Smooth muscle cell (in vitro differentiated cells): ENCODE data around the gene ARL5C. TPM values are rescaled to one million over a fixed set of nuclear protein-coding genes. Genes with fewer than 3 reads are reported as not detected.

ENCODE experiments used
- DNase-seq: peaks from one replicate; lab custom pipeline; 2025; ENCODE audit not compliant: unreplicated experiment; lab: John Stamatoyannopoulos, UW
- H2AFZ ChIP-seq: fragments of 200-600 bp; sonication (generic); 2 replicates; pipeline ENCODE4 v1.6.0; 2016; ENCODE audit warnings: antibody characterized with exemption, low read depth, mild to moderate bottlenecking
- H3F3A ChIP-seq: fragments of 200-600 bp; sonication (generic); 2 replicates; pipeline ENCODE4 v1.6.0; 2017; ENCODE audit warnings: antibody characterized with exemption, low read depth
- H3K27ac ChIP-seq: fragments of 200-600 bp; sonication (generic); 2 replicates; pipeline ENCODE4 v1.5.1; 2016; ENCODE audit warnings: low read depth, mild to moderate bottlenecking
- H3K27me3 ChIP-seq: fragments of 200-600 bp; sonication (generic); 2 replicates; pipeline ENCODE4 v1.6.1; 2016; ENCODE audit warnings: low read depth, mild to moderate bottlenecking
- H3K36me3 ChIP-seq: fragments of 200-600 bp; sonication (generic); 2 replicates; pipeline ENCODE4 v1.5.1; 2016; ENCODE audit warnings: low read depth
- H3K4me1 ChIP-seq: fragments of 200-600 bp; sonication (generic); 2 replicates; pipeline ENCODE4 v1.5.1; 2016; ENCODE audit warnings: low read depth
- H3K4me2 ChIP-seq: fragments of 200-600 bp; sonication (generic); 2 replicates; pipeline ENCODE4 v1.6.0; 2016; ENCODE audit warnings: mild to moderate bottlenecking
- H3K4me3 ChIP-seq: fragments of 200-600 bp; sonication (generic); 2 replicates; pipeline ENCODE4 v1.5.1; 2016; ENCODE audit warnings: mild to moderate bottlenecking
- H3K79me2 ChIP-seq: fragments of 200-600 bp; sonication (generic); 2 replicates; pipeline ENCODE4 v1.6.0; 2016; ENCODE audit warnings: low read depth, mild to moderate bottlenecking
- H3K9ac ChIP-seq: fragments of 200-600 bp; sonication (generic); 2 replicates; pipeline ENCODE4 v1.6.0; 2016; ENCODE audit warnings: low read depth
- H3K9me3 ChIP-seq: fragments of 200-600 bp; sonication (generic); replicated peaks from 2 replicates; pipeline ENCODE4 v1.5.1; 2016; ENCODE audit warnings: low read depth
- H4K20me1 ChIP-seq: fragments of 200-600 bp; sonication (generic); 2 replicates; pipeline ENCODE4 v1.6.0; 2016; ENCODE audit warnings: low read depth
- WGBS: methylation state at CpG from one replicate; pipeline ENCODE4 v1.1.7; 2016; ENCODE audit warnings: low lambda C conversion rate; 5-methylcytosine and 5-hydroxymethylcytosine counted together
- polyA plus RNA-seq: library from polyadenylated mRNA; unstranded; fragments of >200 nt; fragmentation: Nextera tagmentation; extraction: Ambion mirVana; gene quantifications from 2 replicates; pipeline ENCODE4 v1.2.1, GENCODE V29; 2016
- total RNA-seq: library from RNA; depleted of rRNA; stranded (reverse); fragments of >200 nt; gene quantifications from 2 replicates; pipeline ENCODE4 v1.2.3, GENCODE V29; 2014
- TF ChIP-seq, protein P1 (sequence below): fragments of 200-600 bp; sonication (generic); IDR thresholded peaks from 2 replicates; pipeline ENCODE4 v1.5.1; 2017; ENCODE audit warnings: borderline replicate concordance, mild to moderate bottlenecking, antibody characterized with exemption; ENCODE audit not compliant: insufficient read depth, poor library complexity, severe bottlenecking

ARL5C gene
- total and polyA plus RNA-seq, 2 experiments from 2014 or later: not detected

DNA sequence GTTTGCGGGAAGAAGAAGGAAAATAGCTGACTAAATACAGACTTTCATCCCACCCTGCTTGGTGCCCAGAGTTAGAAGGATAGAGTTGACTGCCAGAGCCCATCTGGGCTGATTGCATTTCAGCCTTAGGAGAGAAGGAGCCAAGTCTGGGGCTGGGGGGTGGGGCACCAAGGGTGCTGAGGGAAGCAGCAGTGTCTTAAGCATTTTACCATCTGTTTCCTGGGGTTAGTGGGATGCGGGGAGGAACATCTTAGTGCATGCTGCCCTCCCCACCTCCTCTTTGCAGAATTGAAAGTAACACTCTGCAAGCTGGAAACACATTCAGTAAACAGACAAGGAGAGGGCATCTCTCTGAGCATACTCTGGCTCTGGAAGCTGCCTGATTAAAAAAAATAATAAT is 1.5 kb upstream of the ARL5C start:
- Histone ChIP-seq H3K4me3 (no peak overlapping the region), H3K27ac (no peak overlapping the region), H4K20me1 (no peaks in the 10 kb centered on the region), H3K27me3 (peaks cover 19% of the 10 kb centered on the region), H3F3A (peaks cover 7% of the 10 kb centered on the region), H3K4me2 (peak overlapping the region; percentile 16), H3K9ac (no peak overlapping the region), H3K9me3 (no peaks in the 10 kb centered on the region), H3K4me1 (peaks cover 4% of the 10 kb centered on the region), H2AFZ (no peak overlapping the region), H3K79me2 (no peaks in the 10 kb centered on the region), H3K36me3 (no peaks in the 10 kb centered on the region)
- WGBS: 29% methylated on average over 2 of the region's 2 CpGs
- TF ChIP-seq, protein P1, sequence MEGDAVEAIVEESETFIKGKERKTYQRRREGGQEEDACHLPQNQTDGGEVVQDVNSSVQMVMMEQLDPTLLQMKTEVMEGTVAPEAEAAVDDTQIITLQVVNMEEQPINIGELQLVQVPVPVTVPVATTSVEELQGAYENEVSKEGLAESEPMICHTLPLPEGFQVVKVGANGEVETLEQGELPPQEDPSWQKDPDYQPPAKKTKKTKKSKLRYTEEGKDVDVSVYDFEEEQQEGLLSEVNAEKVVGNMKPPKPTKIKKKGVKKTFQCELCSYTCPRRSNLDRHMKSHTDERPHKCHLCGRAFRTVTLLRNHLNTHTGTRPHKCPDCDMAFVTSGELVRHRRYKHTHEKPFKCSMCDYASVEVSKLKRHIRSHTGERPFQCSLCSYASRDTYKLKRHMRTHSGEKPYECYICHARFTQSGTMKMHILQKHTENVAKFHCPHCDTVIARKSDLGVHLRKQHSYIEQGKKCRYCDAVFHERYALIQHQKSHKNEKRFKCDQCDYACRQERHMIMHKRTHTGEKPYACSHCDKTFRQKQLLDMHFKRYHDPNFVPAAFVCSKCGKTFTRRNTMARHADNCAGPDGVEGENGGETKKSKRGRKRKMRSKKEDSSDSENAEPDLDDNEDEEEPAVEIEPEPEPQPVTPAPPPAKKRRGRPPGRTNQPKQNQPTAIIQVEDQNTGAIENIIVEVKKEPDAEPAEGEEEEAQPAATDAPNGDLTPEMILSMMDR: no peak
- no peak for DNase-seq

DNA sequence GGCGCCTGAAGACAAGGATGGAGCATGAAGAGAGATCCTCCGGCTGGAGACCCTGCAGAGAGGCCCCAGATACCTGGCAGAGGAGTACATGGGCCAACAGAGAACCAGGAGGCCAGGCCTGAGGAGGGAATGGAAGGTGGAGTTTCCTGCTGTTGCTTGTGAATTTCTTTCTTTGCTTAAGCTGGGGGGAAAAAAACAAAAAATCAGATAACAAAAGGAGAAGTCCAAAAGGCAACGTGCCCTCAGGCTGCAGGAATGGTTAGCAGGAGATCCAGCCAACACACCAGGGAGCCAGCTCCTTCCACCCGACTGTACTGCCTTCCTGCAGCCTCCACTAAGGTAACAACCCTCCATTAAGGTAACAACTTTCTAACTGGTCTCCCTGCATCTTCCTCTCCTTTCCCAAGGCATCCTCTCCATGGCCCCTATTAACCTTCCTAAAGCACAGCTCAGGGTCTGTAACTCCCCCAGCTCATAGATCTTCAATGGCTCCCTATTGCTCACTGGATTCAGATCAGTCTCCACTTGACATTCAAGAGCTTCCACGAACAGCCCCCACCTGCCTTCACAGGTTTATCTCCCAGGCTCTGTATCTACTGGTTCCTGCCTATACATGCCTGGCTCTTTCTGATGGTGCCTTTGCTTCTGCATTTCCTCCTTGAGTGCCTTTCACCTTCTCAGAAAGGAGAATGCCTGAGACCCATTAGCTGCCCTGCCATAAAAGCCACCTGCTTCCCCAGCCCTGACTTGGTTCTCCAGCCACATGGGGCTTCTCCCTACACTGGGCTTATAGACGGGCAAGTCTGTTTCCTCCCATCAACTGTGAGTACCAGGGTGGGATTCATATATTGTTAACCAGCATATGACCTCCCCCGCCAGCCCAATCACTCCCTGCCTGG is 725 bp upstream of the ARL5C start:
- TF ChIP-seq, protein P1: no peak
- WGBS: 70% methylated on average over 7 of the region's 7 CpGs

DNA sequence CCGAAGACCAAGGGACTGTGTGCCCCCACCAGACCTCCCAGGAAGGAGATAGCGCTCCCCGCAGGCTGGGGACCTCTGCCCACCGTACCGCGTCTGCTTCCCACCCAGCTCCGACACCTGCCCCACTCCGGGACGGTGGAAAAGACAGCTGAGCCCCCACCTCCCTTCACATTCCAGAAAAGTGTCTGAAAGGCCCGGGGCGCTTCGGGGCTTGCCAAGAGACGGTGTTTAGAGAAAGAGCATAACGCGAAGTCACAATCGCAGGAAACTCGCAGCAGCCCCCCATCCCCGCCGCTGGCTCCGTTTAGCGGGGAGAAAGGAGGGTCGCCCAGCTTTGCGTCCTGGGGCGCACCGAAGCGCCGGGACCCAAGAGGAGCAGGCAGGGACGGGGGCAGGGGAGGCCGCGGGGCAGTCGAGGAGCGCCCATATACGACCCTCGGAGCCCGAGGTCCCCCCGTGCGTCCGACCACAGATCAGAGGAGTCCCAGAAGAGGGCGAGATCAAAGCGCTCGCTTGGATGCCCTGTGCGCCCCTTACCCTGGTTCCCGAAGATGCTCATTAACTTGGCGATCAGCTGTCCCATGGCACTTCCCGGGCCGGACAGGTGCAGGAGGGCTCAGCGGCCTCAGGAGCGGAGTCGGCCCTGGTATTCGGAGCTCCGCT is 652 bp downstream of the ARL5C start:
- H3K9ac ChIP-seq: peak overlapping the region; percentile 43
- WGBS: 12% methylated on average over 51 of the region's 51 CpGs

More for the DNA sequence above, 725 bp upstream of the ARL5C start:
- no peak overlapping the region for H3K27ac ChIP-seq
- peaks cover 19% of the 10 kb centered on the region for H3K27me3 ChIP-seq
- no peak overlapping the region for H3K9ac ChIP-seq
- no peak overlapping the region for H2AFZ ChIP-seq
- H3K79me2 ChIP-seq: no peaks in the 10 kb centered on the region
- no peak overlapping the region for H3K4me3 ChIP-seq
- H3K4me1 ChIP-seq: peaks cover 4% of the 10 kb centered on the region
- H3K4me2 ChIP-seq: peak overlapping the region; percentile 16
- no peaks in the 10 kb centered on the region for H3K36me3 ChIP-seq
- H4K20me1 ChIP-seq: no peaks in the 10 kb centered on the region
- no peaks in the 10 kb centered on the region for H3K9me3 ChIP-seq
- H3F3A ChIP-seq: peaks cover 7% of the 10 kb centered on the region
- no peak for DNase-seq

More for the DNA sequence above, 652 bp downstream of the ARL5C start:
- DNase-seq: no peak
- peak overlapping the region; percentile 89 for H2AFZ ChIP-seq
- TF ChIP-seq, protein P1: no peak
- peak overlapping the region; percentile 97 for H3K4me2 ChIP-seq
- no peaks in the 10 kb centered on the region for H4K20me1 ChIP-seq
- H3K79me2 ChIP-seq: no peaks in the 10 kb centered on the region
- H3K36me3 ChIP-seq: no peaks in the 10 kb centered on the region
- H3K4me1 ChIP-seq: peaks cover 4% of the 10 kb centered on the region
- peaks cover 7% of the 10 kb centered on the region for H3F3A ChIP-seq
- H3K27me3 ChIP-seq: peaks cover 19% of the 10 kb centered on the region
- H3K9me3 ChIP-seq: no peaks in the 10 kb centered on the region
- H3K4me3 ChIP-seq: peak overlapping the region; percentile 67
- H3K27ac ChIP-seq: no peak overlapping the region
